Keratinocyte (primary cell): Measurements from ENCODE around the gene CPED1.

Source experiments
- EZH2 ChIP-seq: IDR thresholded peaks from one replicate; pipeline ENCODE4 v1.6.1; 2012; ENCODE audit warnings: inconsistent platforms, mild to moderate bottlenecking, low read length, moderate library complexity
- TF ChIP-seq, protein P1 (sequence below), 3 experiments: IDR thresholded peaks in 1 of 3; conservative IDR thresholded peaks in 1 of 3; optimal IDR thresholded peaks in 1 of 3; 2 replicates in 2 of 3; 3 replicates in 1 of 3; pipeline versions ENCODE3 to v1.5.1; 2011; ENCODE audit warnings: low read length in 3 of 3, mild to moderate bottlenecking in 3 of 3, moderate library complexity in 2 of 3, control low read depth in 1 of 3, inconsistent platforms in 1 of 3; ENCODE audit not compliant: insufficient read depth in 2 of 3; ENCODE audit errors: extremely low read depth in 1 of 3

DNA sequence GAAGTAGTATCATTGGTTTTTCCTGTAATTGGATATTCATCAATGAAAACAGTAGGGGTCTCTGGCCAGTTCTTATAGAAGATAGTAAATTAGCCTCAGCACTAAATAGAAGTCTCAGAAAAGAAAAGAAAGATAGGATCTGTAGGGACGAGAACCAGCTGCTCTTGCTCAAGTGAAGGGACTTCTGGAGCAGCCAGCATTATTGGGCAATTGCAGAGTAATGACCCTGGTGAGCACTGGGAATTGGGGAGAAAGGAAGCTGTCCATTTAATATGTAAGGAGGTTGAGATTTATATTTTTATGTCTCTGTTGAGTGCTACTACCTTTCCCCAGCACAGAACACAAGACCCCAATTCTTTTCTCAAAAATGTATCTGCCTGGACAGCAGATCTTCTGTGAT, 279.1 kb downstream of the CPED1 start:
- TF ChIP-seq, protein P1, sequence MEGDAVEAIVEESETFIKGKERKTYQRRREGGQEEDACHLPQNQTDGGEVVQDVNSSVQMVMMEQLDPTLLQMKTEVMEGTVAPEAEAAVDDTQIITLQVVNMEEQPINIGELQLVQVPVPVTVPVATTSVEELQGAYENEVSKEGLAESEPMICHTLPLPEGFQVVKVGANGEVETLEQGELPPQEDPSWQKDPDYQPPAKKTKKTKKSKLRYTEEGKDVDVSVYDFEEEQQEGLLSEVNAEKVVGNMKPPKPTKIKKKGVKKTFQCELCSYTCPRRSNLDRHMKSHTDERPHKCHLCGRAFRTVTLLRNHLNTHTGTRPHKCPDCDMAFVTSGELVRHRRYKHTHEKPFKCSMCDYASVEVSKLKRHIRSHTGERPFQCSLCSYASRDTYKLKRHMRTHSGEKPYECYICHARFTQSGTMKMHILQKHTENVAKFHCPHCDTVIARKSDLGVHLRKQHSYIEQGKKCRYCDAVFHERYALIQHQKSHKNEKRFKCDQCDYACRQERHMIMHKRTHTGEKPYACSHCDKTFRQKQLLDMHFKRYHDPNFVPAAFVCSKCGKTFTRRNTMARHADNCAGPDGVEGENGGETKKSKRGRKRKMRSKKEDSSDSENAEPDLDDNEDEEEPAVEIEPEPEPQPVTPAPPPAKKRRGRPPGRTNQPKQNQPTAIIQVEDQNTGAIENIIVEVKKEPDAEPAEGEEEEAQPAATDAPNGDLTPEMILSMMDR (optimal IDR thresholded peaks at IDR 0.05 in 1 of 3, IDR thresholded peaks at IDR 0.05 in 1 of 3, conservative IDR thresholded peaks at IDR 0.05 in 1 of 3; ENCODE audit: extremely low read depth in 1 of 3, insufficient read depth in 2 of 3, low read length in 3 of 3): no peak
- TF ChIP-seq EZH2: no peak
